GM23338 (cell line): ENCODE measurements around the gene BCR.

Experiments
- CREB1 ChIP-seq: fragments of 250-450 bp; sonication (Bioruptor Pico); IDR thresholded peaks from 2 replicates; pipeline ENCODE4 v1.5.0; 2020; ENCODE audit warnings: low read depth, mild to moderate bottlenecking, moderate library complexity
- EZH2 ChIP-seq: fragments of 200-600 bp; sonication (generic); IDR thresholded peaks from one replicate; pipeline ENCODE4 v1.8.0; 2017; ENCODE audit warnings: antibody characterized with exemption, mild to moderate bottlenecking, low read depth; ENCODE audit not compliant: unreplicated experiment
- POLR2AphosphoS5 ChIP-seq: IDR thresholded peaks from 2 replicates; pipeline ENCODE4 v1.6.1; 2016; ENCODE audit warnings: antibody characterized with exemption, low read depth
- ZNF114 ChIP-seq: fragments of 250-450 bp; sonication (Bioruptor Pico); IDR thresholded peaks from 2 replicates; pipeline ENCODE4 v1.5.0; 2020; ENCODE audit warnings: mild to moderate bottlenecking, moderate library complexity
- TF ChIP-seq, protein P1 (sequence below), 2 experiments: fragments of 200-600 bp in 1 of 2; sonication (generic) in 1 of 2; conservative IDR thresholded peaks; 2 replicates each; pipeline versions ENCODE4 v1.5.1 to v1.6.1; 2016 to 2017; ENCODE audit warnings: antibody characterized with exemption in 2 of 2, low read depth in 2 of 2, mild to moderate bottlenecking in 2 of 2, moderate library complexity in 1 of 2

DNA sequence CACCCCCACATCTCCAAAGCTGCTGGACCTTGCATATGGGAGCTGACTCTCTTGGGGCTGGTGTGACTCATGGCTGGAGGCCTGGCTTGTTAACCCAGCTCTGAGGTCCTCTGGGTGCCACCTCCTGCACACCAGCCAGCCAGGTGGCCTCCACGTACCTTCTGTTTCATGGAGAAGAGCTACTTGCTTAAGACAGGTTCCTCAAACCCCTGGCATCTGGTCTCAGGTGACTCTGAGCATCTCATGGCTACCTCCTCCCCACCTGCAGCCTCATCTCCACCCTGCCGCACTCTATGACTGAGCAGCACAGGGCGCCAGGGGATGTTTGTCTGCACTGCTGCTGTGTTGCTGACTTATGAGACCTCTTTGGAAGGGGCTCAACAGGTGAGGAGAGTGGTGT is 55.7 kb downstream of the BCR start:
- TF ChIP-seq, protein P1, sequence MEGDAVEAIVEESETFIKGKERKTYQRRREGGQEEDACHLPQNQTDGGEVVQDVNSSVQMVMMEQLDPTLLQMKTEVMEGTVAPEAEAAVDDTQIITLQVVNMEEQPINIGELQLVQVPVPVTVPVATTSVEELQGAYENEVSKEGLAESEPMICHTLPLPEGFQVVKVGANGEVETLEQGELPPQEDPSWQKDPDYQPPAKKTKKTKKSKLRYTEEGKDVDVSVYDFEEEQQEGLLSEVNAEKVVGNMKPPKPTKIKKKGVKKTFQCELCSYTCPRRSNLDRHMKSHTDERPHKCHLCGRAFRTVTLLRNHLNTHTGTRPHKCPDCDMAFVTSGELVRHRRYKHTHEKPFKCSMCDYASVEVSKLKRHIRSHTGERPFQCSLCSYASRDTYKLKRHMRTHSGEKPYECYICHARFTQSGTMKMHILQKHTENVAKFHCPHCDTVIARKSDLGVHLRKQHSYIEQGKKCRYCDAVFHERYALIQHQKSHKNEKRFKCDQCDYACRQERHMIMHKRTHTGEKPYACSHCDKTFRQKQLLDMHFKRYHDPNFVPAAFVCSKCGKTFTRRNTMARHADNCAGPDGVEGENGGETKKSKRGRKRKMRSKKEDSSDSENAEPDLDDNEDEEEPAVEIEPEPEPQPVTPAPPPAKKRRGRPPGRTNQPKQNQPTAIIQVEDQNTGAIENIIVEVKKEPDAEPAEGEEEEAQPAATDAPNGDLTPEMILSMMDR (conservative IDR thresholded peaks at IDR 0.05; ENCODE audit: low read depth in 2 of 2), result no peak
- TF ChIP-seq POLR2AphosphoS5 (no peak), CREB1 (no peak), ZNF114 (CRISPR knock-in tag) (no peak), EZH2 (no peak)
